HL-60 (cell line): Measurements from ENCODE around the gene LIN37.

Experiments
- GABPA ChIP-seq: IDR thresholded peaks from 2 replicates; pipeline ENCODE4 v1.6.1; 2012; ENCODE audit warnings: low read depth
- POLR2AphosphoS5 ChIP-seq: IDR thresholded peaks from 2 replicates; pipeline ENCODE4 v1.6.1; 2012; ENCODE audit warnings: low read depth
- TF ChIP-seq, protein P1 (sequence below): IDR thresholded peaks from one replicate; pipeline ENCODE4 v1.5.1; 2011; ENCODE audit warnings: low read length, control low read depth, inconsistent platforms; ENCODE audit not compliant: insufficient read depth
- TF ChIP-seq, protein P2 (sequence below): IDR thresholded peaks from 2 replicates; pipeline ENCODE4 v1.6.1; 2012; ENCODE audit warnings: low read depth; ENCODE audit not compliant: insufficient replicate concordance

DNA sequence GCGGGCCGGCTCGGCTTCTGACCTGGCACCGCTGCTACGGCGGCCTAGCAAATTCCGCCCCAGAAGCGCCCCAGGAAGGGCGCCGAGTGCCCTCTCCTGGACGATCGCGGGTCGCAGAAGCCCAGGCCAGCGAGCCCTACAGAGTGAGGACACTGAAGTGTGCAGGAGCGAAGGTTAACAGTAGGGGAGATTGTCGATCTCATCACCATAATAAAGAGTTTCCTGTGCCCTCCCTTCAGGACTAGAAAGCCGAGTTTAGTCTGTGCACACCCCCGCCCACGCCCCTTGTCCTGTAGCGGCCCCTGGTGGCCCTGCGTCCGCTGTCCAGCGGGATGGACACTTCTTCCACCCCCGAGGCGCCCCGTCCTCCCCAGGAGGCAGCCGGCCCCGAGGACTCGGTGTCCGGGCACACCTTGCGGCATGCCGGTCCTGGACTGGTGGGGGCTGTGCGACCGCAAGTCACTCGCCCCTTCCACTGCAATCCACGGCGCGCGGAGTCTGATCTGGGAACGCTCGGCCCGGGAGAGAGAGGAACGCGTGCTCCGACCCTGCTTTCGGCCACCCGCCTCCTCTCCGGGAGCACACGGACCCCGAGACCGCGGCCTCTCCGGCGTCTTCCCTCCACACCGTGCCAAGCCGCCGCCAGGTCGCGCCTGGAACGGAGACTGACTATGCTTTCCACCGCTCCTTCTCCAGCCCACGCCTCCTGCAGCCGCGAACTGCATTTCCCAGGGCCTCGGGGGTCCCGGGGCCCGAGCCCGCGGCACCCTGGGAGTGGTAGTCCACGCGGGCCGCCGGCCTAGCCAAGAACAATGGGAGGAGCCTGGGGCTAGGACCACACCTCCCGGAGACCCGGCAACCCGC lies 31.3 kb upstream of the LIN37 start:
- TF ChIP-seq, protein P1, sequence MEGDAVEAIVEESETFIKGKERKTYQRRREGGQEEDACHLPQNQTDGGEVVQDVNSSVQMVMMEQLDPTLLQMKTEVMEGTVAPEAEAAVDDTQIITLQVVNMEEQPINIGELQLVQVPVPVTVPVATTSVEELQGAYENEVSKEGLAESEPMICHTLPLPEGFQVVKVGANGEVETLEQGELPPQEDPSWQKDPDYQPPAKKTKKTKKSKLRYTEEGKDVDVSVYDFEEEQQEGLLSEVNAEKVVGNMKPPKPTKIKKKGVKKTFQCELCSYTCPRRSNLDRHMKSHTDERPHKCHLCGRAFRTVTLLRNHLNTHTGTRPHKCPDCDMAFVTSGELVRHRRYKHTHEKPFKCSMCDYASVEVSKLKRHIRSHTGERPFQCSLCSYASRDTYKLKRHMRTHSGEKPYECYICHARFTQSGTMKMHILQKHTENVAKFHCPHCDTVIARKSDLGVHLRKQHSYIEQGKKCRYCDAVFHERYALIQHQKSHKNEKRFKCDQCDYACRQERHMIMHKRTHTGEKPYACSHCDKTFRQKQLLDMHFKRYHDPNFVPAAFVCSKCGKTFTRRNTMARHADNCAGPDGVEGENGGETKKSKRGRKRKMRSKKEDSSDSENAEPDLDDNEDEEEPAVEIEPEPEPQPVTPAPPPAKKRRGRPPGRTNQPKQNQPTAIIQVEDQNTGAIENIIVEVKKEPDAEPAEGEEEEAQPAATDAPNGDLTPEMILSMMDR, result peak; percentile 43
- TF ChIP-seq POLR2AphosphoS5, result no peak
- TF ChIP-seq, protein P2, sequence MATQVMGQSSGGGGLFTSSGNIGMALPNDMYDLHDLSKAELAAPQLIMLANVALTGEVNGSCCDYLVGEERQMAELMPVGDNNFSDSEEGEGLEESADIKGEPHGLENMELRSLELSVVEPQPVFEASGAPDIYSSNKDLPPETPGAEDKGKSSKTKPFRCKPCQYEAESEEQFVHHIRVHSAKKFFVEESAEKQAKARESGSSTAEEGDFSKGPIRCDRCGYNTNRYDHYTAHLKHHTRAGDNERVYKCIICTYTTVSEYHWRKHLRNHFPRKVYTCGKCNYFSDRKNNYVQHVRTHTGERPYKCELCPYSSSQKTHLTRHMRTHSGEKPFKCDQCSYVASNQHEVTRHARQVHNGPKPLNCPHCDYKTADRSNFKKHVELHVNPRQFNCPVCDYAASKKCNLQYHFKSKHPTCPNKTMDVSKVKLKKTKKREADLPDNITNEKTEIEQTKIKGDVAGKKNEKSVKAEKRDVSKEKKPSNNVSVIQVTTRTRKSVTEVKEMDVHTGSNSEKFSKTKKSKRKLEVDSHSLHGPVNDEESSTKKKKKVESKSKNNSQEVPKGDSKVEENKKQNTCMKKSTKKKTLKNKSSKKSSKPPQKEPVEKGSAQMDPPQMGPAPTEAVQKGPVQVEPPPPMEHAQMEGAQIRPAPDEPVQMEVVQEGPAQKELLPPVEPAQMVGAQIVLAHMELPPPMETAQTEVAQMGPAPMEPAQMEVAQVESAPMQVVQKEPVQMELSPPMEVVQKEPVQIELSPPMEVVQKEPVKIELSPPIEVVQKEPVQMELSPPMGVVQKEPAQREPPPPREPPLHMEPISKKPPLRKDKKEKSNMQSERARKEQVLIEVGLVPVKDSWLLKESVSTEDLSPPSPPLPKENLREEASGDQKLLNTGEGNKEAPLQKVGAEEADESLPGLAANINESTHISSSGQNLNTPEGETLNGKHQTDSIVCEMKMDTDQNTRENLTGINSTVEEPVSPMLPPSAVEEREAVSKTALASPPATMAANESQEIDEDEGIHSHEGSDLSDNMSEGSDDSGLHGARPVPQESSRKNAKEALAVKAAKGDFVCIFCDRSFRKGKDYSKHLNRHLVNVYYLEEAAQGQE, result no peak
- TF ChIP-seq GABPA, result no peak; the same call in 1 of the 2 replicates
